GM18951 (cell line): Measurements from ENCODE around the gene TRIM31.

Experiments
- POLR2A ChIP-seq: IDR thresholded peaks from 4 replicates; pipeline ENCODE4 v1.6.1; 2011; ENCODE audit warnings: mild to moderate bottlenecking; ENCODE audit not compliant: insufficient read length, insufficient read depth; ENCODE audit errors: extremely low read depth
- in situ Hi-C: fragments of 300-500 bp; cut with MboI; formaldehyde crosslinking; loops from one replicate; pipeline ENCODE4 v1.12.0; 2022; ENCODE audit warnings: low sequenced_read_pairs, mixed read lengths, inconsistent platforms; ENCODE audit not compliant: unreplicated experiment

Gene TRIM31, protein sequence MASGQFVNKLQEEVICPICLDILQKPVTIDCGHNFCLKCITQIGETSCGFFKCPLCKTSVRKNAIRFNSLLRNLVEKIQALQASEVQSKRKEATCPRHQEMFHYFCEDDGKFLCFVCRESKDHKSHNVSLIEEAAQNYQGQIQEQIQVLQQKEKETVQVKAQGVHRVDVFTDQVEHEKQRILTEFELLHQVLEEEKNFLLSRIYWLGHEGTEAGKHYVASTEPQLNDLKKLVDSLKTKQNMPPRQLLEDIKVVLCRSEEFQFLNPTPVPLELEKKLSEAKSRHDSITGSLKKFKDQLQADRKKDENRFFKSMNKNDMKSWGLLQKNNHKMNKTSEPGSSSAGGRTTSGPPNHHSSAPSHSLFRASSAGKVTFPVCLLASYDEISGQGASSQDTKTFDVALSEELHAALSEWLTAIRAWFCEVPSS

DNA sequence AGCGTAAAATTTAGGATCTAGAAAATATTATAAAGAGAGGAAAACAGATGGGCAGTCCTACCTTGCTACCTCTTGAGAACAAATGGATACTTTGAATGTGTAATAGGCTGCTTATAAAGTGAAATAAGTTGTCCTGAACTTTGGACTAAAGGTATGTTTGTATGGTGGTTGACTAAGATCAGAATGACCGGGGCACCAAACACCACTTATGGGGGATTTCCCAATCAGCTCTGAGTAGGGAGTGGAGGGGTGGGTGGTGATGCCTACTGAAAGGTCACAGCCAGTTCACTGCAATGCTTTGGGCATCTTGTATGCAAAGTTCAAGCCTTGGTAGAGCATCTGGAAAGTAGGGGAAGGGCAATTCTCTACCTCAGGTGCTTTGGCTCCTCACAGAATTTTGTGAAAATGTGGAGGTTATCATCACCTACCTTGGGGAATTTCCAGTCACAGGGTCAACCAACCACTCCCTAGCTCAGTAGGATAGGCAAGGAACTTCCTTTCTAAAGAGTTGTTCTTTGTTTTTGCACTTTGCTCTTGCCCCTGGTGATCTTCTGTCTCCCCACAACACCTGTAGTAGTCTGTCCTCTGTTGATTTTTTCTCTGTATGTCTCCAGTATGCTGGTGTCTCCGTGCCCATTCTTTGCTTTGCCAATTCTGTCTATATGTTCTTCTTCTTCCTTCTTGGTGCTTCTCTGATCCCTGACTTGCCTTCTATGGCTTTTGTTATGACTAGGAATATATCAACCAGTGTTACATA lies at the start of gene TRIM31:
Gene TRIM31 (minus strand): TSS at position 88 of the 757 bp plus-strand sequence. CDS start 285 bp downstream, outside the sequence.
- TF ChIP-seq POLR2A = no peak
- in situ Hi-C loops = no loop called here

DNA sequence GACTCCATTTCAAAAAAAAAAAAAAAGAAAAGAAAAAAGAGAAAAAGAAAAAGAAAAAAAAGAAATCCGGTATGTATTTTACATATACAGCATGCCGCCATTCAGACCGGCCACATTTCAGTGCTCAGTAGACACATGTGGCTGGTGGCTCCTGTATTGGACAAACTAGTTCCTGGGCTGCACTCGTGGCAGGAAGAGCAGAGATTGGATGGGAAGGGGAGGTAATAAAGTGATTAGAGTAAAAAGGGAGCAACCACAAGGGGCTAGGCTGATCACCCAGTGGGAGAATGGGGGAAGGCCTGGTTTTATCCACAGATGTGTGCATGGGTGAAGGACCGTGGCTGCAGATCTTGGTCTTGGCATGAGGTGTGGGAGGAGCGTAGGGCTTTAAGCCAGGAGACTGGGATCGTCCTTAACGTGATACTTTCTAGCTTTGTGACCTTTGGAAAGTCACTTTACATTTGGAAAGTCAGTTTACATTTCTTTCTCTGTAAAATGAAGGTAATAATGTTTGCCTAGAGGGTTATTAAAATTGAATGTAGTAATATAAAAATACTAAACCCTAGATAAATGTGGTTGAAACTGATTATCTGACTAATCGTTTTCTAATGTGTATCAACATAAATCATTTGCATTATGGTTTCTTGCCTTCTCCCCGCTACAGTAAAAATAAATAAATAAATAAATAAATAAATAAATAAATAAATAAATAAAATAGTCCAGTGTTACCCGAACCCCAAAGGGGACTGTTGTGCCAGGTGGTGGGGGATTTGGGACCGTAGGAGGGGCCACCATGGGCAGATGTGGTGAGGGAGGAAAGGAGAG lies 49.6 kb upstream of the TRIM31 start:
- no peak for TF ChIP-seq POLR2A
- in situ Hi-C loops = no loop called here

DNA sequence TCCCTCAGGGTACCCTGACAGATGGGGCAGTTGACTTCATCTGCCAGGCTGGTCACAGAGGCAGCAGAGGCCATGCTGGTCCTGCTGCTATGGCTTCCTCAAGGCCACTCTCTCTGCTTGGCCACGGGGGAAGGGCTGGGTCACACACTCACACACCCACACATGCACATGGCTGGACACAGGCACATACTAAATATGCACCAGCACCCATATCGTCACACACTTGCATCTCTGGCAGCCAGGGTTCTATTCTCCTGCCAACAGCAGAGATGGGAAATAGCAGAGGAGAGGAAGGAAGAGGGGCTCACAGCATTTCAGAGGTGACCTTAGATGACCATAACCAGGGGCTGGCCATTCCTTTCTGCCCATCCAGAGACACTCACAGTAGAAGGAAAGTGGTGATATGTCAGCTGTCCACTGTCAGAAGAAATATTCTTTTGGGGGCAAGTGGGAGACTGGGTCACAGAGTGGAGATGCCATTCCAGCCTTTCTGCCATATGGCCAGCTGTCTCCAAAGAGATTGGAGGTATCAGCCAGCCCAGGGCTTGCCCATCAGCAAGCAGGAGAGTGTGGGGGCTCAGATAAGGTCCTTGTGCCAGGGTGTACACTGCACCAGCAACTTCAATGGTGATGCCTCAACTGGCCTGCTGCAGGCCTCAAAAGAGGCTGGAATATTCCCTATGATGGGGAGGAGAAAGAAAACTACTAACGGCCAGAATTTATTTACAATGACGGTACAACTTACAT lies 48.1 kb upstream of the TRIM31 start, which contains the start of gene TRIM10:
Gene TRIM10 (minus strand): TSS at position 427 of the 747 bp plus-strand sequence. CDS start 353 bp downstream, at position 74.
- in situ Hi-C loops = no loop called here
- no peak for TF ChIP-seq POLR2A

DNA sequence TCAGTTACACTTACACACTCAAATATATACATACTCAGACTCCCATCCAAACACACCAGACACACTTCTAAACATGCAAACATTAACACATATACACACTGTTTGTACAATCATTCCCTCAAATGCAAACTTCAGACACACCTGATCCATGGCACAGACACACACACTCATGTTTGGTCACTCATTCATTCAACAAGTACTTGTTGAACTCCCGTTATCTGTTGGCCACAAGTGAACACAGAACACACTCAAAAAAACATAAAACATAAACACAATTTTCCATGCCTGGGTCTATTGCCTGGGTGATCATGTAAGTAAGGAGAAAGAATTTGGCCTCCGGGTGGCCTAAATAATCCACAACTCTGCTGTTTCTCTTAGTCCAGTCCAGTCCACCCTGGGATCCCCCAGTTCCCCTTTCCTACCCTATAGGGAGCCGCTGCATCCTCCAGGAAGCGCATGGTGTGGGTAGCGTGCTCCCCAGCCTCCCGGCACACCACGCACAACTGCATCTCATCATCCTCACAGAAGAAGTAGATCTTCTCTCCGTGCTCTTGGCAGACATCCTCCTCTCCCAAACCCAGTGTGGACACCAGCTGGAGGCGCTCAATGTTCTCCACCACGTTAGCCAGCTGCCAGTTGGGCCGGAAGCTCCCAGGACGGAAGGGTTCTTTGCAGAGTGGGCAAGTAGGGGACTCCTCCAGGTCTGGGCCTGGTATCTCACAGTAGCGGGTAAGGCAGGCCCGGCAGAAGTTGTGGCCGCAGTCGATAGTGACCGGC lies 47.3 kb upstream of the TRIM31 start:
- in situ Hi-C loops = no loop called here

DNA sequence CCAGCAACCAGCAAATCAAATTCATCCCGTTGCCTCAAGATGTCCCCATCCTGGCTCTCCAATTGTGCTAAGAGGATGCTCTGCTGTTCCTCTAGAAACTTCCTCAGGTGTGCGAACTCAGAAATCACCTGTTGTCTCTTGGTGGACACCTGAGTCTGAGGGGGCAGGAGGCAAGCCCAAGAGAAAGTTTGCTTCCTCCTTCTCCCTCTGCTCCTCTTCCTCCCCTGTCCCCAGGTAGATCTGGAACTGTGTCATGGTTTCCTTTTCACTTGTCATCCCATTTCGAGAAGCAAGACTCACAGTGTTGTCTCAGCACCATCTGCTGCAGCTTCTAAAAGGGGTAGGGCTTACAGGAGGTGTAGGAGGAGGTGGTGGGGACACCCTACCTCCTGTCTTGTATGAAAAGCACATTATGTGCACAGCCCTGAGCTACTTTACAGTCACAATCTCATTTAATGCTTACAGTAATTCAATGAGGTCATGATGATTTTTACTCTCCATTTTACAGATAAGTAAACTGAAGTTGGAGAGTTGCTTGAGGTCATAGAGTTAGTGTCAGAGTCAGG lies 45.7 kb upstream of the TRIM31 start:
- no peak for TF ChIP-seq POLR2A
- in situ Hi-C loops = no loop called here

More for the DNA sequence above, 47.3 kb upstream of the TRIM31 start:
- no peak for TF ChIP-seq POLR2A

DNA sequence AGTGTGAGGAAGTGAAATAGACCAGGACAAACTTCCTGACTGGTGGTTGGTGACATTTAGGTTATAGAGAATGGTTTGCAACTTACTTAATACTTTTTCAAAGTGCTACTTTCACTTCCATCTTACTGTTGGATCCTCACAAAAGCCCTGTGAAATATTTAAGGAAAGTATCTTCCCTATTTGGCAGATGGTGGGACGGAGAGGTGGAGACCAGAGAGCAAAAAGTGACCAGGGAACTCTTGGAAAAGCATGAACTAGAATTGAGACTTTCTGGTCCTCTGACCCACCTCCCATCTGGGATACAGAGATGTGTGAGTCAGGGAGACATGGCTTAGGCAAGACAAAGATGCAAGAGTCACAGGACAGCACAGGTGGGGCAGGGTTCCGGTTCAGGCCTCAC lies 45.1 kb upstream of the TRIM31 start:
- in situ Hi-C loops = no loop called here
- no peak for TF ChIP-seq POLR2A

DNA sequence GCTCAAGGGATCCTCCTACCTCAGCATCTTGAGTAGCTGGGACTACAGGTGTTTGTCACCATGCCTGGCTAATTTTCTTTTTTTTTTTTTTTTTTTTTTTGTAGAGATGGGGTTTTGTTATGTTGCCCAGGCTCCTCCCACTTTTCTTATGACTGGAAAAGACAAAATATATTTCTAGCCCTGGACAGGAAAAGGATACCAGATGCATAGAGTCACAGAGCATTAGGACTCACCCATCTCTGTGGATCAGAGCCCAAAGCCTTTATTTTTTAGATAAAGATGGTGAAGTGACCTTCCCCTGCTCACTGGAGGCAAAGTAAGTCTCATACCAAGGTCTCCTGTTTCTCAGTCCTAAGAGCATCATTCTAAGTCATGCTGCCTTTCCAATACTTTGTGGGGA lies 44.7 kb upstream of the TRIM31 start:
- TF ChIP-seq POLR2A = no peak
- in situ Hi-C loops = no loop called here

DNA sequence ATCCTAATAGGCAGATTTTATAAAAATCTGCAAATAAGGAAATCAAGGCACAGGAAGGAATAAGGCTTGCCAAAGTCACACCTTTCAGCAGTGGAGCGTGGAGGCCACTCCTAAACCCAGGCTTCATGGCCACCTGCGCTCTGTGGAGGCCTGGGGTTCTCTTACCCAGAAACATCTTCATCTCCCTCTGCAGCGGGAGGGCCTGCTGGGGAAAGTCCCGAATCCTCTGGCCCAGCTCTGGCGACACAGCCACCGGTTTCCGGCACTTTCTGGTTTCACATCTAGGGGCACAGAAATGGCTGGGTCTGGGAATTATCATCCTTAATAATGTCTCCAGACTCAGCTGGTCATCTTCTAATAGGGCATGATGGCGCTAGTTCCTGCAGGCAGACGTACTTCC lies 43.9 kb upstream of the TRIM31 start:
- TF ChIP-seq POLR2A = no peak

DNA sequence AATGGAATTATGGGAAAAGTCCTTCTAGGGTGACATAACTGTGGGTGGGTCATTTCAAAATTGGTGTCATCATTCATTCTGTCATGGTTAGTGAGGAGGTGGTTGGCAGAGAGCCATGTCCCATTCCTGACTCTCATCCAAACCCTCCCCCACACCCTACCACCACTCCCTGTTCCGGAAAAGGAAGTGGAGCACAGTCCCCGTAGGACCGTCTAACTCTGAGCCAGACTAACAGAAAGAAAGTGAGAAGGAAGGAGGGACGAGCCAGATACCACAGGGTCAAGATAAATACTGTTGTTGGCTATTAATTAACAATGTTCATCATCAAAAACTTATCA lies 43.3 kb upstream of the TRIM31 start:
- in situ Hi-C loops = no loop called here
- TF ChIP-seq POLR2A = no peak

More for the DNA sequence above, 43.9 kb upstream of the TRIM31 start:
- in situ Hi-C loops = no loop called here

DNA sequence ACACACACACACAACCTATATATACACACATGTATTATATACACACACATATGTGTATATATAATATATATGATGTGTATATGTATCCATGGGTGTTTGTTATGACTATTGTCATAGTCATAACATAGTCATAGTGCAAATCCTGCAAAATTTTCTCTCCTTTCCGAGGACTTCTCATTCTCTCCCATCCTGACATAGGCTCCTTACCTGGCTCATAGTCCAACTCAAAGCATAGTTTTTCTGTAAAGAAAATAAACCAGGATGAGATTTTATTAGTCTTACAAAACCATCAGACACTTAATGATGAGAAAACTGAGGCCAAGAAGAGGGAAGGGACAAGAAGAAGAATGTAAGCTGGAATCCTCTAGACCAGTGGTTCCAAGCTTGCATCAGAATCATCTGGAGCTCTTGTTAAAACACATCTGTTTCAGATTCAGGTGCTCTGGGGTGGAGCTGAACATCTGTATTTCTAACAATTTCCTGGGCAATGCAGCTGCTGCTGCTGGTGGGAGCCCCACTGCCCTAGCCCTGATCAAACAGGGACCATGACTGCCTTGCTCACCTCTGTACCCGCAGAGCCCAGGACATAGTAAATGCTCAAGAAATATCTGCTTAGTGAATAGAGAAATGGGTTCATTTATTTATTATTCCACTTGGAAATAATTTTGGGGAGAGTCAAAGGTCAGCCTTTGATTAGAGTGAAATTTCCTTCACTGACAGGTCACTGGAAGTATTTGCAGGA lies 42.8 kb upstream of the TRIM31 start:
- TF ChIP-seq POLR2A = no peak
- in situ Hi-C loops = no loop called here

DNA sequence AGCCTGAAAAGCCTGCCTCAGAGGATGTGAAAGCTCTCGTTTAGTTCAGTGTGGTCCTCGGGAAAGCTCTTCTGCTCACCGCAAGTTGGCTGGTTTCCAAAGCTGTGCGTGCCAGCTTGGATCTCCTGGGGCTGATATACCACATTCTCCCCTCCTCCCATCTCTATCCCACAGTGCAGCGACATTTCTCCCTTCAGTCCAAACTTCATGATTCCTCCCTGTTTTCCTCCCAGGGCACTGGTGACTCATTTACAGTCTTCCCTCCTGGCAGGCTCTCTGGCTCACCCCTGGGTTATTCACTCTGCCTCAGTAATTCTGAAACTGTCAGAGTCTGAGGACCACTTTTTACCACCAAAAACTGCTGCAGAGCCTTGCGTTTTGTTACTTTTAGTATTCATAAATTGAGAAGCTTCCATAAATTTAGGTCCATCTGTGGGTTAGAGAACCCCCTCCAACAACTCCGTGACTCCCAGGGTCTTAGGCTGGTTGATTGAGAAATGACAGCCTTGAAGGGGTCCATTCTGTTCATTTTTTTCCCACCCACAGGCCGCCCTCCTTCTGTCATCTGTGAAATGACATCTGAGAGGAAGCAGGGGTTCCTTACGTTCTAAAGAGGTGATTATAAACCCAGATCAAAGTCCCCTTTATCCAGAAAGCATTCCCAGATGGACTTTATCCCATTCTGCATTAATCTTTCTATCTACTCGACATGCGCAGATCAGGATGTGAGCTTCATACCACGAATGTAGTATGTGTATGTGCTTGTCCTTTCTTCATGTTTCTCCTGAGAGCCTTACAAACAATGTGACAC lies 42.0 kb upstream of the TRIM31 start:
- in situ Hi-C loops = no loop called here
- no peak for TF ChIP-seq POLR2A
